ENCODE data around the gene CSH2. TPM values are rescaled to one million over a fixed set of nuclear protein-coding genes. Genes with fewer than 3 reads are reported as not detected.
"Not testable (repeated sequence)": the region's sequence is repeated elsewhere in the genome, so short reads cannot be mapped to it uniquely, and the experiment has no call there.

The CSH2 gene
- polyA plus RNA-seq, 2 of the 4 experiments (the other 2 are of a cell fraction), result not detected

DNA sequence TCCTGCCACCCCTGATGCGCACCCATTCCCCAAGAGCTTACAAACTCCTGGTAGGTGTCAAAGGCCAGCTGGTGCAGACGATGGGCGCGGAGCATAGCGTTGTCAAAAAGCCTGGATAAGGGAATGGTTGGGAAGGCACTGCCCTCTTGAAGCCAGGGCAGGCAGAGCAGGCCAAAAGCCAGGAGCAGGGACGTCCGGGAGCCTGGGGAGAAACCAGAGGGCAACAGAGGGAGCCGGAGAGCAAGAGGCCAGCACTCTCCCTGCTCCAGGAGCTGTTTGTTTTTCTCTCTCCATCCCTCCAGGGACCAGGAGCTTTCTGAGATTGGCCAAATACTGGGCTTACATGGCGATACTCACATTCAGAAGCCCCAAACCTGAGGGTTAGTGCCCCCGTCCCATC, 44.8 kb upstream of the CSH2 start:
- no peak overlapping the region for H3K4me3 ChIP-seq
- no peaks in the 10 kb centered on the region; the same call in 2 of the 3 replicates for H3K4me1 ChIP-seq
- WGBS (ENCODE audit: missing lambda C conversion rate), result 40% methylated on average over 10 of the region's 10 CpGs
- DNase-seq (ENCODE audit: low read depth in 1 of 2, low spot score in 1 of 2) (peak in 1 of 2 experiments; percentile 26), FAIRE-seq (no peak), ATAC-seq (peak; percentile 49 to 58; a peak in 5 of 6 replicates)
- no peaks in the 10 kb centered on the region for H3K9me3 ChIP-seq
- ChIA-PET CTCF (interaction anchor here (0.6 to 16.7 kb wide), 49 partner anchors 7 to 511 kb away, joined by 3 to 386 read pairs (median 6); partner anchors contain the start of genes CD79B, CSHL1, ERN1 and GH2), POLR2A (interaction anchor here (1.2 to 1.9 kb wide), 2 partner anchors 215 to 228 kb away, joined by 3 to 10 read pairs; no protein-coding TSS in a partner anchor)
- no peak for TF ChIP-seq ZC3H11A (IDR thresholded peaks at IDR 0.05)
- no peak for TF ChIP-seq CBX2 (IDR thresholded peaks at IDR 0.05; ENCODE audit: borderline replicate concordance, low read depth)
- TF ChIP-seq, protein P1, sequence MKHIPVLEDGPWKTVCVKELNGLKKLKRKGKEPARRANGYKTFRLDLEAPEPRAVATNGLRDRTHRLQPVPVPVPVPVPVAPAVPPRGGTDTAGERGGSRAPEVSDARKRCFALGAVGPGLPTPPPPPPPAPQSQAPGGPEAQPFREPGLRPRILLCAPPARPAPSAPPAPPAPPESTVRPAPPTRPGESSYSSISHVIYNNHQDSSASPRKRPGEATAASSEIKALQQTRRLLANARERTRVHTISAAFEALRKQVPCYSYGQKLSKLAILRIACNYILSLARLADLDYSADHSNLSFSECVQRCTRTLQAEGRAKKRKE (CRISPR knock-in tag; IDR thresholded peaks at IDR 0.05; ENCODE audit: low read depth), result no peak
- TF ChIP-seq JUN (IDR thresholded peaks at IDR 0.05), result no peak
- no peak for TF ChIP-seq POLR2A (IDR thresholded peaks at IDR 0.05; ENCODE audit: low read length)
- no peak for TF ChIP-seq KDM1A (IDR thresholded peaks at IDR 0.05; ENCODE audit: low read depth)
- no peak for TF ChIP-seq MAFK (IDR thresholded peaks at IDR 0.05; ENCODE audit: partially characterized antibody)
- H3K4me2 ChIP-seq, result no peak overlapping the region
- H3K27ac ChIP-seq, result no peak overlapping the region

DNA sequence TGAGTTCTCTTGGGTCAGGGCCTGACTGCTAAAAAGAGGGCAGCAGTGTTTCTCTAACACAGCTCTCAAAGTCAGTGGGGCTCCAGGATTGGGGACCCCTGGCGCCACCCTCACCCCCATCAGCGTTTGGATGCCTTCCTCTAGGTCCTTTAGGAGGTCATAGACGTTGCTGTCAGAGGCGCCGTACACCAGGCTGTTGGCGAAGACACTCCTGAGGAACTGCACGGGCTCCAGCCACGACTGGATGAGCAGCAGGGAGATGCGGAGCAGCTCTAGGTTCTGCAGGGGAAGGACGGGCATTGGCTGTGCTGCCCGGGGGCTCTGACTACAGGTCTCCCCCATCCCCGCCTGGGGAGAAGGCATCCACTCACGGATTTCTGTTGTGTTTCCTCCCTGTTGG, 44.2 kb upstream of the CSH2 start:
- TF ChIP-seq EP300 (IDR thresholded peaks at IDR 0.05) (no peak), MAZ (IDR thresholded peaks at IDR 0.05; ENCODE audit: borderline replicate concordance, low read depth, low read length) (no peak), ZFP36 (IDR thresholded peaks at IDR 0.05; ENCODE audit: borderline replicate concordance, partially characterized antibody) (no peak), HDAC2 (IDR thresholded peaks at IDR 0.05) (no peak), RAD21 (conservative IDR thresholded peaks at IDR 0.05 in 1 of 2, IDR thresholded peaks at IDR 0.05 in 1 of 2) (no peak)
- TF ChIP-seq, protein P2, sequence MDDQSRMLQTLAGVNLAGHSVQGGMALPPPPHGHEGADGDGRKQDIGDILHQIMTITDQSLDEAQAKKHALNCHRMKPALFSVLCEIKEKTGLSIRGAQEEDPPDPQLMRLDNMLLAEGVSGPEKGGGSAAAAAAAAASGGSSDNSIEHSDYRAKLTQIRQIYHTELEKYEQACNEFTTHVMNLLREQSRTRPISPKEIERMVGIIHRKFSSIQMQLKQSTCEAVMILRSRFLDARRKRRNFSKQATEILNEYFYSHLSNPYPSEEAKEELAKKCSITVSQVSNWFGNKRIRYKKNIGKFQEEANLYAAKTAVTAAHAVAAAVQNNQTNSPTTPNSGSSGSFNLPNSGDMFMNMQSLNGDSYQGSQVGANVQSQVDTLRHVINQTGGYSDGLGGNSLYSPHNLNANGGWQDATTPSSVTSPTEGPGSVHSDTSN (IDR thresholded peaks at IDR 0.05), result no peak
- TF ChIP-seq, protein P3, sequence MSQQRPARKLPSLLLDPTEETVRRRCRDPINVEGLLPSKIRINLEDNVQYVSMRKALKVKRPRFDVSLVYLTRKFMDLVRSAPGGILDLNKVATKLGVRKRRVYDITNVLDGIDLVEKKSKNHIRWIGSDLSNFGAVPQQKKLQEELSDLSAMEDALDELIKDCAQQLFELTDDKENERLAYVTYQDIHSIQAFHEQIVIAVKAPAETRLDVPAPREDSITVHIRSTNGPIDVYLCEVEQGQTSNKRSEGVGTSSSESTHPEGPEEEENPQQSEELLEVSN (IDR thresholded peaks at IDR 0.05; ENCODE audit: borderline replicate concordance, low read depth), result no peak
- DNase-seq (ENCODE audit: low read depth in 1 of 2, low spot score in 1 of 2) (no peak), ATAC-seq (no peak), FAIRE-seq (no peak)
- Histone ChIP-seq H3K4me2 (no peak overlapping the region), H3K4me3 (no peak overlapping the region), H3K9me3 (no peaks in the 10 kb centered on the region), H3K4me1 (no peaks in the 10 kb centered on the region; the same call in 2 of the 3 replicates), H3K27ac (no peak overlapping the region)
- 58% methylated on average over 13 of the region's 13 CpGs for WGBS (ENCODE audit: missing lambda C conversion rate)
- ChIA-PET CTCF (interaction anchor here (0.8 to 16.7 kb wide), 22 partner anchors 13 to 364 kb away, joined by 3 to 386 read pairs (median 12); partner anchors contain the start of genes CD79B, ERN1, GH2 and ICAM2), POLR2A (interaction anchor here (0.6 kb wide), 1 partner anchor 376 kb away, joined by 4 read pairs; no protein-coding TSS in a partner anchor)

DNA sequence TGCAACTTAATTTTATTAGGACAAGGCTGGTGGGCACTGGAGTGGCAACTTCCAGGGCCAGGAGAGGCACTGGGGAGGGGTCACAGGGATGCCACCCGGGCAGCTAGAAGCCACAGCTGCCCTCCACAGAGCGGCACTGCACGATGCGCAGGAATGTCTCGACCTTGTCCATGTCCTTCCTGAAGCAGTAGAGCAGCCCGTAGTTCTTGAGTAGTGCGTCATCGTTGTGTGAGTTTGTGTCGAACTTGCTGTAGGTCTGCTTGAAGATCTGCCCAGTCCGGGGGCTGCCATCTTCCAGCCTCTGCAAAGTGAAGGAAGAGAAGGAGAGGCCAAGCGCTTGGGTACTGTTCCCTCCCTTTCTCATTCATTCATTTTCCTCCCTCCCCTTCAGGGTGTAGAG, 43.7 kb upstream of the CSH2 start:
- ATAC-seq; H3K4me3 ChIP-seq; H3K9me3 ChIP-seq; POLR2A ChIA-PET; H3K27ac ChIP-seq; FAIRE-seq; DNase-seq (ENCODE audit: low read depth in 1 of 2, low spot score in 1 of 2); H3K4me1 ChIP-seq; H3K4me2 ChIP-seq: not testable (repeated sequence)
- CTCF ChIA-PET, result interaction anchor here (0.8 to 16.7 kb wide), 14 partner anchors 12 to 496 kb away, joined by 3 to 386 read pairs (median 45); partner anchors contain the start of genes CD79B, ERN1, GH2 and ICAM2
- 49% methylated on average over 11 of the region's 11 CpGs for WGBS (ENCODE audit: missing lambda C conversion rate)

DNA sequence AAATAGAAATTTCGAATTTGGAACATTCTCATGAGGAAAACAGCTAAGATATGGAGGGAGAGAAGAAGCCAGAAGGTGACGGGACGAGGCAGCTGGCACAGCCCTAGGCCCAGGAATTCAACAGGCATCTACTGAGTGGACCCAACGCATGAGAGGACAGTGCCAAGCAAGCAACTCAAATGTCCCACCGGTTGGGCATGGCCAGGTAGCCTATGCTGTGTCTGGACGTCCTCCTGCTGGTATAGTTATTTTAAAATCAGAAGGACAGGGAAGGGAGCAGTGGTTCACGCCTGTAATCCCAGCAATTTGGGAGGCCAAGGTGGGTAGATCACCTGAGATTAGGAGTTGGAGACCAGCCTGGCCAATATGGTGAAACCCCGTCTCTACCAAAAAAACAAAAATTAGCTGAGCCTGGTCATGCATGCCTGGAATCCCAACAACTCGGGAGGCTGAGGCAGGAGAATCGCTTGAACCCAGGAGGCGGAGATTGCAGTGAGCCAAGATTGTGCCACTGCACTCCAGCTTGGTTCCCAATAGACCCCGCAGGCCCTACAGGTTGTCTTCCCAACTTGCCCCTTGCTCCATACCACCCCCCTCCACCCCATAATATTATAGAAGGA, 43.2 kb upstream of the CSH2 start:
- WGBS (ENCODE audit: missing lambda C conversion rate), result 60% methylated on average over 12 of the region's 12 CpGs
- no peak for FAIRE-seq
- POLR2A ChIA-PET, result no interaction called here
- DNase-seq (ENCODE audit: low read depth in 1 of 2, low spot score in 1 of 2), result no peak
- H3K27ac ChIP-seq, result no peak overlapping the region
- no peak overlapping the region for H3K4me3 ChIP-seq
- H3K4me2 ChIP-seq, result no peak overlapping the region
- no peaks in the 10 kb centered on the region for H3K9me3 ChIP-seq
- no peak for ATAC-seq
- CTCF ChIA-PET, result interaction anchor here (0.8 to 16.7 kb wide), 11 partner anchors 12 to 496 kb away, joined by 3 to 386 read pairs (median 70); partner anchors contain the start of genes CD79B, ERN1 and ICAM2
- H3K4me1 ChIP-seq, result no peaks in the 10 kb centered on the region; the same call in 2 of the 3 replicates
- TF ChIP-seq, protein P2 (IDR thresholded peaks at IDR 0.05), result no peak
- TF ChIP-seq MYC (IDR thresholded peaks at IDR 0.05; ENCODE audit: borderline replicate concordance, low read length) (no peak), TFCP2L1 (CRISPR knock-in tag; IDR thresholded peaks at IDR 0.05) (no peak), KDM5A (IDR thresholded peaks at IDR 0.05) (no peak), HEYL (CRISPR knock-in tag; IDR thresholded peaks at IDR 0.05) (no peak), RFX5 (IDR thresholded peaks at IDR 0.05) (no peak), CBX2 (IDR thresholded peaks at IDR 0.05; ENCODE audit: borderline replicate concordance, low read depth) (no peak), EHMT2 (IDR thresholded peaks at IDR 0.05; ENCODE audit: low read depth) (no peak), FOSB (CRISPR knock-in tag; IDR thresholded peaks at IDR 0.05) (no peak)
- TF ChIP-seq, protein P4, sequence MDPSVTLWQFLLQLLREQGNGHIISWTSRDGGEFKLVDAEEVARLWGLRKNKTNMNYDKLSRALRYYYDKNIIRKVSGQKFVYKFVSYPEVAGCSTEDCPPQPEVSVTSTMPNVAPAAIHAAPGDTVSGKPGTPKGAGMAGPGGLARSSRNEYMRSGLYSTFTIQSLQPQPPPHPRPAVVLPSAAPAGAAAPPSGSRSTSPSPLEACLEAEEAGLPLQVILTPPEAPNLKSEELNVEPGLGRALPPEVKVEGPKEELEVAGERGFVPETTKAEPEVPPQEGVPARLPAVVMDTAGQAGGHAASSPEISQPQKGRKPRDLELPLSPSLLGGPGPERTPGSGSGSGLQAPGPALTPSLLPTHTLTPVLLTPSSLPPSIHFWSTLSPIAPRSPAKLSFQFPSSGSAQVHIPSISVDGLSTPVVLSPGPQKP (IDR thresholded peaks at IDR 0.05; ENCODE audit: low read depth, low read length), result no peak
- TF ChIP-seq, protein P5, sequence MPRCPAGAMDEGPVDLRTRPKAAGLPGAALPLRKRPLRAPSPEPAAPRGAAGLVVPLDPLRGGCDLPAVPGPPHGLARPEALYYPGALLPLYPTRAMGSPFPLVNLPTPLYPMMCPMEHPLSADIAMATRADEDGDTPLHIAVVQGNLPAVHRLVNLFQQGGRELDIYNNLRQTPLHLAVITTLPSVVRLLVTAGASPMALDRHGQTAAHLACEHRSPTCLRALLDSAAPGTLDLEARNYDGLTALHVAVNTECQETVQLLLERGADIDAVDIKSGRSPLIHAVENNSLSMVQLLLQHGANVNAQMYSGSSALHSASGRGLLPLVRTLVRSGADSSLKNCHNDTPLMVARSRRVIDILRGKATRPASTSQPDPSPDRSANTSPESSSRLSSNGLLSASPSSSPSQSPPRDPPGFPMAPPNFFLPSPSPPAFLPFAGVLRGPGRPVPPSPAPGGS (IDR thresholded peaks at IDR 0.05), result no peak
